HepG2 (cell line): ENCODE measurements around the gene CSTPP1. TPM values are rescaled to one million over a fixed set of nuclear protein-coding genes. Genes with fewer than 3 reads are reported as not detected.

Source experiments
- FIP1L1 ChIP-seq: fragments of 200-400 bp; formaldehyde crosslinking; IDR thresholded peaks from 2 replicates; pipeline ENCODE4 v1.6.1; 2018; ENCODE audit warnings: low read depth, mild to moderate bottlenecking, low read length, moderate library complexity, borderline replicate concordance; ENCODE audit not compliant: insufficient read depth
- FLYWCH1 ChIP-seq: sonication (generic); formaldehyde crosslinking; IDR thresholded peaks from 2 replicates; pipeline ENCODE4 v1.8.1; 2023; ENCODE audit warnings: mild to moderate bottlenecking, missing genetic modification reagents
- HOMEZ ChIP-seq: IDR thresholded peaks from 2 replicates; pipeline ENCODE4 v1.6.1; 2016; ENCODE audit warnings: low read depth
- REST ChIP-seq, 2 experiments: IDR thresholded peaks; 2 replicates each; pipeline ENCODE4 v1.6.1; 2011 to 2012; ENCODE audit warnings: low read length in 2 of 2, borderline replicate concordance in 1 of 2, low read depth in 1 of 2, mild to moderate bottlenecking in 1 of 2, moderate library complexity in 1 of 2
- SIN3A ChIP-seq: IDR thresholded peaks from 2 replicates; pipeline ENCODE4 v1.6.1; 2011; ENCODE audit warnings: low read depth, mild to moderate bottlenecking, control low read depth, low read length, borderline replicate concordance
- SP5 ChIP-seq: IDR thresholded peaks from 2 replicates; pipeline ENCODE4 v1.6.1; 2016; ENCODE audit warnings: low read depth, borderline replicate concordance
- SPEN ChIP-seq: sonication (generic); formaldehyde crosslinking; IDR thresholded peaks from 2 replicates; pipeline ENCODE4 v1.5.1; 2020; ENCODE audit warnings: low read depth, mild to moderate bottlenecking, missing genetic modification reagents
- TOE1 ChIP-seq: sonication (generic); formaldehyde crosslinking; IDR thresholded peaks from 2 replicates; pipeline ENCODE4 v1.4.0; 2020; ENCODE audit warnings: mild to moderate bottlenecking, missing genetic modification reagents
- ZBTB7A ChIP-seq: sonication (generic); formaldehyde crosslinking; IDR thresholded peaks from 2 replicates; pipeline ENCODE4 v1.8.0; 2022; ENCODE audit warnings: mild to moderate bottlenecking, missing genetic modification reagents
- ZFP36L2 ChIP-seq: sonication (generic); formaldehyde crosslinking; IDR thresholded peaks from 2 replicates; pipeline ENCODE4 v1.4.0; 2020; ENCODE audit warnings: missing genetic modification reagents
- ZFP62 ChIP-seq: sonication (generic); formaldehyde crosslinking; IDR thresholded peaks from 2 replicates; pipeline ENCODE4 v1.4.0; 2020; ENCODE audit warnings: missing genetic modification reagents
- ZNF101 ChIP-seq: sonication (generic); formaldehyde crosslinking; IDR thresholded peaks from 2 replicates; pipeline ENCODE4 v1.4.0; 2020; ENCODE audit warnings: mild to moderate bottlenecking, low read depth, missing genetic modification reagents, borderline replicate concordance
- ZNF775 ChIP-seq: sonication (generic); formaldehyde crosslinking; IDR thresholded peaks from 2 replicates; pipeline ENCODE4 v1.4.0; 2020; ENCODE audit warnings: missing genetic modification reagents, mild to moderate bottlenecking, moderate library complexity, borderline replicate concordance
- polyA plus RNA-seq, 8 experiments: library from polyadenylated mRNA; depleted of rRNA in 3 of 8; stranded (reverse) in 7 of 8; unstranded in 1 of 8; fragments of >200 nt; fragmentation: Illumina TruSeq in 4 of 8; extraction: Trizol in 4 of 8; gene quantifications; 2 replicates each; pipeline versions ENCODE4 v1.2.1 to v1.2.3, GENCODE V29; 2011 to 2016; ENCODE audit warnings: low read depth in 4 of 8, missing spikeins in 1 of 8, mixed read lengths in 1 of 8; ENCODE audit not compliant: insufficient read depth in 1 of 8
- total RNA-seq, 5 experiments: library from RNA; depleted of rRNA; stranded (reverse); fragments of >200 nt; fragmentation: Illumina TruSeq; extraction: Trizol; gene quantifications; 2 replicates each; pipeline ENCODE4 v1.2.3, GENCODE V29; 2016; ENCODE audit warnings: low read depth in 1 of 5
- TF ChIP-seq, protein P1 (sequence below): sonication (generic); formaldehyde crosslinking; IDR thresholded peaks from 2 replicates; pipeline ENCODE4 v1.8.0; 2022; ENCODE audit warnings: mild to moderate bottlenecking, missing genetic modification reagents
- TF ChIP-seq, protein P2 (sequence below): IDR thresholded peaks from 2 replicates; pipeline ENCODE4 v1.6.1; 2012; ENCODE audit warnings: low read length, improper control_type of control experiment
- TF ChIP-seq, protein P3 (sequence below): sonication (generic); formaldehyde crosslinking; conservative IDR thresholded peaks from 2 replicates; pipeline ENCODE4 v1.4.0; 2020; ENCODE audit warnings: missing genetic modification reagents
- TF ChIP-seq, protein P4 (sequence below): sonication (generic); formaldehyde crosslinking; IDR thresholded peaks from 2 replicates; pipeline ENCODE4 v1.4.0; 2020; ENCODE audit warnings: mild to moderate bottlenecking, missing genetic modification reagents

The CSTPP1 gene
- total and polyA plus RNA-seq, 2 of the 13 experiments (the other 11 are each of a cell fraction or from before 2014, with no cell fraction given): 12.3 to 14.6 TPM

GRCh38 chr11:47186076-47186699 is 249.6 kb downstream of the CSTPP1 start, which contains the start of gene PACSIN3 (continued):
- no peak for TF ChIP-seq HOMEZ (CRISPR knock-in tag)
- TF ChIP-seq ZBTB7A (CRISPR knock-in tag): 0 out of 2 replicates have a peak, but pooled peaks have one; percentile 23
- TF ChIP-seq ZFP62 (CRISPR knock-in tag): no peak
- no peak for TF ChIP-seq ZNF775 (CRISPR knock-in tag)
- TF ChIP-seq, protein P1, sequence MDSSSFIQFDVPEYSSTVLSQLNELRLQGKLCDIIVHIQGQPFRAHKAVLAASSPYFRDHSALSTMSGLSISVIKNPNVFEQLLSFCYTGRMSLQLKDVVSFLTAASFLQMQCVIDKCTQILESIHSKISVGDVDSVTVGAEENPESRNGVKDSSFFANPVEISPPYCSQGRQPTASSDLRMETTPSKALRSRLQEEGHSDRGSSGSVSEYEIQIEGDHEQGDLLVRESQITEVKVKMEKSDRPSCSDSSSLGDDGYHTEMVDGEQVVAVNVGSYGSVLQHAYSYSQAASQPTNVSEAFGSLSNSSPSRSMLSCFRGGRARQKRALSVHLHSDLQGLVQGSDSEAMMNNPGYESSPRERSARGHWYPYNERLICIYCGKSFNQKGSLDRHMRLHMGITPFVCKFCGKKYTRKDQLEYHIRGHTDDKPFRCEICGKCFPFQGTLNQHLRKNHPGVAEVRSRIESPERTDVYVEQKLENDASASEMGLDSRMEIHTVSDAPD: no peak
- TF ChIP-seq SPEN (CRISPR knock-in tag): 0 out of 2 replicates have a peak, but pooled peaks have one; percentile 21
- TF ChIP-seq, protein P2, sequence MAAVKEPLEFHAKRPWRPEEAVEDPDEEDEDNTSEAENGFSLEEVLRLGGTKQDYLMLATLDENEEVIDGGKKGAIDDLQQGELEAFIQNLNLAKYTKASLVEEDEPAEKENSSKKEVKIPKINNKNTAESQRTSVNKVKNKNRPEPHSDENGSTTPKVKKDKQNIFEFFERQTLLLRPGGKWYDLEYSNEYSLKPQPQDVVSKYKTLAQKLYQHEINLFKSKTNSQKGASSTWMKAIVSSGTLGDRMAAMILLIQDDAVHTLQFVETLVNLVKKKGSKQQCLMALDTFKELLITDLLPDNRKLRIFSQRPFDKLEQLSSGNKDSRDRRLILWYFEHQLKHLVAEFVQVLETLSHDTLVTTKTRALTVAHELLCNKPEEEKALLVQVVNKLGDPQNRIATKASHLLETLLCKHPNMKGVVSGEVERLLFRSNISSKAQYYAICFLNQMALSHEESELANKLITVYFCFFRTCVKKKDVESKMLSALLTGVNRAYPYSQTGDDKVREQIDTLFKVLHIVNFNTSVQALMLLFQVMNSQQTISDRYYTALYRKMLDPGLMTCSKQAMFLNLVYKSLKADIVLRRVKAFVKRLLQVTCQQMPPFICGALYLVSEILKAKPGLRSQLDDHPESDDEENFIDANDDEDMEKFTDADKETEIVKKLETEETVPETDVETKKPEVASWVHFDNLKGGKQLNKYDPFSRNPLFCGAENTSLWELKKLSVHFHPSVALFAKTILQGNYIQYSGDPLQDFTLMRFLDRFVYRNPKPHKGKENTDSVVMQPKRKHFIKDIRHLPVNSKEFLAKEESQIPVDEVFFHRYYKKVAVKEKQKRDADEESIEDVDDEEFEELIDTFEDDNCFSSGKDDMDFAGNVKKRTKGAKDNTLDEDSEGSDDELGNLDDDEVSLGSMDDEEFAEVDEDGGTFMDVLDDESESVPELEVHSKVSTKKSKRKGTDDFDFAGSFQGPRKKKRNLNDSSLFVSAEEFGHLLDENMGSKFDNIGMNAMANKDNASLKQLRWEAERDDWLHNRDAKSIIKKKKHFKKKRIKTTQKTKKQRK: no peak
- TF ChIP-seq ZFP36L2 (CRISPR knock-in tag): no peak
- no peak for TF ChIP-seq FIP1L1
- TF ChIP-seq REST (IDR thresholded peaks at IDR 0.05; ENCODE audit: borderline replicate concordance in 1 of 2, low read depth in 1 of 2, low read length in 2 of 2): no peak
- no peak for TF ChIP-seq FLYWCH1 (CRISPR knock-in tag)
- TF ChIP-seq, protein P3, sequence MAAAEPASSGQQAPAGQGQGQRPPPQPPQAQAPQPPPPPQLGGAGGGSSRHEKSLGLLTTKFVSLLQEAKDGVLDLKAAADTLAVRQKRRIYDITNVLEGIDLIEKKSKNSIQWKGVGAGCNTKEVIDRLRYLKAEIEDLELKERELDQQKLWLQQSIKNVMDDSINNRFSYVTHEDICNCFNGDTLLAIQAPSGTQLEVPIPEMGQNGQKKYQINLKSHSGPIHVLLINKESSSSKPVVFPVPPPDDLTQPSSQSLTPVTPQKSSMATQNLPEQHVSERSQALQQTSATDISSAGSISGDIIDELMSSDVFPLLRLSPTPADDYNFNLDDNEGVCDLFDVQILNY (CRISPR knock-in tag): no peak
- no peak for TF ChIP-seq TOE1 (CRISPR knock-in tag)
- TF ChIP-seq ZNF101 (CRISPR knock-in tag): no peak
- no peak for TF ChIP-seq SIN3A
- TF ChIP-seq SP5 (CRISPR knock-in tag): no peak
- TF ChIP-seq, protein P4, sequence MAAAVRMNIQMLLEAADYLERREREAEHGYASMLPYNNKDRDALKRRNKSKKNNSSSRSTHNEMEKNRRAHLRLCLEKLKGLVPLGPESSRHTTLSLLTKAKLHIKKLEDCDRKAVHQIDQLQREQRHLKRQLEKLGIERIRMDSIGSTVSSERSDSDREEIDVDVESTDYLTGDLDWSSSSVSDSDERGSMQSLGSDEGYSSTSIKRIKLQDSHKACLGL (CRISPR knock-in tag): no peak
